GM12878 (cell line): ENCODE measurements around the gene EHHADH.

Experiments used
- CTCF ChIP-seq, 3 experiments: IDR thresholded peaks in 2 of 3; conservative IDR thresholded peaks in 1 of 3; 2 replicates each; pipeline ENCODE4 v1.5.1; 2011; ENCODE audit warnings: low read depth in 3 of 3, low read length in 3 of 3, mild to moderate bottlenecking in 3 of 3, control low read depth in 2 of 3, moderate library complexity in 2 of 3, inconsistent platforms in 1 of 3, mixed read lengths in 1 of 3; ENCODE audit not compliant: control insufficient read depth in 2 of 3, insufficient read depth in 1 of 3; ENCODE audit errors: extremely low read depth in 1 of 3
- DPF2 ChIP-seq: fragments of 450-650 bp; IDR thresholded peaks from 2 replicates; pipeline ENCODE4 v1.6.1; 2017; ENCODE audit warnings: mild to moderate bottlenecking
- FOXM1 ChIP-seq: IDR thresholded peaks from 2 replicates; pipeline ENCODE4 v1.6.1; 2012; ENCODE audit warnings: low read depth, mild to moderate bottlenecking, inconsistent platforms, low read length, moderate library complexity
- HDAC6 ChIP-seq: fragments of 200-600 bp; sonication (generic); IDR thresholded peaks from one replicate; pipeline ENCODE4 v1.8.0; 2017; ENCODE audit warnings: antibody characterized with exemption; ENCODE audit not compliant: unreplicated experiment
- RFX5 ChIP-seq: IDR thresholded peaks from 2 replicates; pipeline ENCODE4 v1.6.1; 2011; ENCODE audit warnings: low read depth, low read length, improper control_type of control experiment
- SMAD1 ChIP-seq: fragments of 450-650 bp; IDR thresholded peaks from 2 replicates; pipeline ENCODE4 v1.6.1; 2018; ENCODE audit warnings: mild to moderate bottlenecking, low read depth; ENCODE audit not compliant: partially characterized antibody
- USF1 ChIP-seq: IDR thresholded peaks from 2 replicates; pipeline ENCODE4 v1.6.1; 2011; ENCODE audit warnings: borderline replicate concordance, low read depth, mild to moderate bottlenecking, moderate library complexity, mixed read lengths, low read length; ENCODE audit not compliant: insufficient read depth; ENCODE audit errors: extremely low read length
- ZBTB33 ChIP-seq: fragments of 450-650 bp; IDR thresholded peaks from 2 replicates; pipeline ENCODE4 v1.6.1; 2017; ENCODE audit warnings: mild to moderate bottlenecking
- TF ChIP-seq, protein P1 (sequence below): fragments of 450-650 bp; IDR thresholded peaks from 2 replicates; pipeline ENCODE4 v1.6.1; 2016; ENCODE audit warnings: mild to moderate bottlenecking, moderate library complexity, borderline replicate concordance

DNA sequence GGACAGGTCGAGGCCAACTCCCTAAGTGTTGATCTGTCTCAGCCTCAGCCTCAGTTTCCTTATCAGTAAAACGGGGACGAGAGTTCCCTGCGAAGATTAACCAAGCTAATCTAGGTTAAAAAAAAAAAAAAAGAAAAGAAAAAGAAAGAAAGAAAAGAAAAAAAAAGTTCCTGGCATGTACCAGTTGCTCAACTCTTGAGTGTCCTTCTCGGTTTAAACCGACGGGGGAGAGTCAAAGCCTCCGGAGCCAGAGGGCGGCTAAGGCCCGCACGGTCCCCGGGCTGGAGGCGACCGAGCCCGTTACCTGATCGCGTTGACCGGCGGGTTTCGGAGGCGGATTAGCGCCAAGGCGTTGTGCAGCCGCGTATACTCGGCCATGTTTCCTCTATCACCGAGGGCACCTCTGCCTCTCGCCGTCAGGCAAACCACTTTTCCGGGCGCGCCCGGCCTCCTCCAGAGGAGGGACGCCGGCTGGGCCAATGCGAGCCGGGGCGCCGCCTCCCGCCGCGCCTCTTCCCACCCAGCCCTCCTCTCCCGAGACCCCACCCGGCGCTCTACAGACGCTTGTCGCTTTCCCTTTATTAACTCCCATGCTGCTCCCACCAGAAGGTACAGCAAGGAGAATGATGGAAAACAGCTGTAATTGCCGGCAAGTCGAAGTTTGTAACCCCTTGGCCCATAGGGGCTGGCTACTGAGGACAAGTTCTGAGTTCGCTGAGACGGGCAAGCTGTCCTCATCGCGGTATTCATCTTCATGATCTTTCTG, at the start of gene EHHADH:
- TF ChIP-seq HDAC6 = no peak
- no peak for TF ChIP-seq FOXM1
- no peak for TF ChIP-seq RFX5
- TF ChIP-seq ZBTB33 = no peak
- TF ChIP-seq DPF2 = no peak
- no peak for TF ChIP-seq USF1
- no peak for TF ChIP-seq SMAD1
- TF ChIP-seq, protein P1, sequence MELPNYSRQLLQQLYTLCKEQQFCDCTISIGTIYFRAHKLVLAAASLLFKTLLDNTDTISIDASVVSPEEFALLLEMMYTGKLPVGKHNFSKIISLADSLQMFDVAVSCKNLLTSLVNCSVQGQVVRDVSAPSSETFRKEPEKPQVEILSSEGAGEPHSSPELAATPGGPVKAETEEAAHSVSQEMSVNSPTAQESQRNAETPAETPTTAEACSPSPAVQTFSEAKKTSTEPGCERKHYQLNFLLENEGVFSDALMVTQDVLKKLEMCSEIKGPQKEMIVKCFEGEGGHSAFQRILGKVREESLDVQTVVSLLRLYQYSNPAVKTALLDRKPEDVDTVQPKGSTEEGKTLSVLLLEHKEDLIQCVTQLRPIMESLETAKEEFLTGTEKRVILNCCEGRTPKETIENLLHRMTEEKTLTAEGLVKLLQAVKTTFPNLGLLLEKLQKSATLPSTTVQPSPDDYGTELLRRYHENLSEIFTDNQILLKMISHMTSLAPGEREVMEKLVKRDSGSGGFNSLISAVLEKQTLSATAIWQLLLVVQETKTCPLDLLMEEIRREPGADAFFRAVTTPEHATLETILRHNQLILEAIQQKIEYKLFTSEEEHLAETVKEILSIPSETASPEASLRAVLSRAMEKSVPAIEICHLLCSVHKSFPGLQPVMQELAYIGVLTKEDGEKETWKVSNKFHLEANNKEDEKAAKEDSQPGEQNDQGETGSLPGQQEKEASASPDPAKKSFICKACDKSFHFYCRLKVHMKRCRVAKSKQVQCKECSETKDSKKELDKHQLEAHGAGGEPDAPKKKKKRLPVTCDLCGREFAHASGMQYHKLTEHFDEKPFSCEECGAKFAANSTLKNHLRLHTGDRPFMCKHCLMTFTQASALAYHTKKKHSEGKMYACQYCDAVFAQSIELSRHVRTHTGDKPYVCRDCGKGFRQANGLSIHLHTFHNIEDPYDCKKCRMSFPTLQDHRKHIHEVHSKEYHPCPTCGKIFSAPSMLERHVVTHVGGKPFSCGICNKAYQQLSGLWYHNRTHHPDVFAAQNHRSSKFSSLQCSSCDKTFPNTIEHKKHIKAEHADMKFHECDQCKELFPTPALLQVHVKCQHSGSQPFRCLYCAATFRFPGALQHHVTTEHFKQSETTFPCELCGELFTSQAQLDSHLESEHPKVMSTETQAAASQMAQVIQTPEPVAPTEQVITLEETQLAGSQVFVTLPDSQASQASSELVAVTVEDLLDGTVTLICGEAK = no peak
- TF ChIP-seq CTCF (IDR thresholded peaks at IDR 0.05 in 2 of 3, conservative IDR thresholded peaks at IDR 0.05 in 1 of 3; ENCODE audit: control insufficient read depth in 2 of 3, extremely low read depth in 1 of 3, insufficient read depth in 1 of 3, low read depth in 3 of 3, low read length in 3 of 3) = no peak
